Neural cell (in vitro differentiated cells): Measurements from ENCODE around the gene TLR6.

Experiments
- EP300 ChIP-seq: fragments of 450-650 bp; conservative IDR thresholded peaks from 2 replicates; pipeline ENCODE4 v1.6.1; 2014; ENCODE audit warnings: antibody characterized with exemption, mild to moderate bottlenecking, moderate library complexity; ENCODE audit not compliant: poor library complexity, severe bottlenecking
- EZH2 ChIP-seq: fragments of 200-600, 300-800 bp; shearing (Covaris generic), sonication (generic); IDR thresholded peaks from 2 replicates; pipeline ENCODE4 v1.6.1; 2014; ENCODE audit warnings: antibody characterized with exemption, low read length, borderline replicate concordance, mild to moderate bottlenecking; ENCODE audit not compliant: insufficient read depth, poor library complexity, severe bottlenecking
- RAD21 ChIP-seq: fragments of 450-650 bp; conservative IDR thresholded peaks from 2 replicates; pipeline ENCODE4 v1.6.1; 2014; ENCODE audit warnings: antibody characterized with exemption, mild to moderate bottlenecking, moderate library complexity
- TAF1 ChIP-seq: IDR thresholded peaks from 2 replicates; pipeline ENCODE4 v1.6.1; 2012; ENCODE audit warnings: low read depth
- TF ChIP-seq, protein P1 (sequence below): fragments of 450-650 bp; IDR thresholded peaks from 2 replicates; pipeline ENCODE4 v1.5.1; 2014; ENCODE audit warnings: antibody characterized with exemption, mild to moderate bottlenecking, moderate library complexity; ENCODE audit not compliant: poor library complexity, severe bottlenecking
- TF ChIP-seq, protein P2 (sequence below): IDR thresholded peaks from 2 replicates; pipeline ENCODE4 v1.6.1; 2012; ENCODE audit warnings: borderline replicate concordance

DNA sequence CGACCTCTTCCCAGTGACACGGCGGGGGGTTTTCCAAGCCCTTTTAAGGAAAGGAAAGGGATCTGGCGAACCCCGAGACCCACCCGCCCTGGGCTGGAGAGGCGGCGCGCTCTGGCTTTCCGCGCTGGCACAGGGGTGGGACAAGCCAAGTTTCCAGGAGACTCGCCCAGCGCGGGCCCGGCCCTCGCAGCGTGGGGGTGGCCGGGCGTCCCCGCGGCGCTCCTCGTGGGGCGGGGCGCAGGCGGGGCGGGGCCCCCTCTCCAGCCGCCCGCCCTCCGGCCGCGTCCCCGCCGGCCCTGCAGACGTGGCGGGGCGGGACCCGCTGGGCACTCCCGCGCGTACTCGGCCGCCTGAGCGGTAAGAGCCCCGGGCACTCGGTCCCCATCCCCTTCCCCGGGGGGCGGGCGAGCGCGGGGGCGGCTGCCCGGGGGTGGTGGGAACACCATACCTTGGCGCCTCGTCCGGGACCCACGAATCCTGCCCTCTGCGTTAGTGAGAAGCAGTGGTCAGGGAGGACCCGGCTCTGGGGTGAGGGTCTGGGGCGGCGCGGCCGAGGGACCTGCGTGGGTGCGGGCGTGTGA, 11.0 kb upstream of the TLR6 start, which contains the start of gene FAM114A1:
- TF ChIP-seq RAD21 (no peak), EZH2 (no peak), TAF1 (no peak), EP300 (no peak)
- TF ChIP-seq, protein P1, sequence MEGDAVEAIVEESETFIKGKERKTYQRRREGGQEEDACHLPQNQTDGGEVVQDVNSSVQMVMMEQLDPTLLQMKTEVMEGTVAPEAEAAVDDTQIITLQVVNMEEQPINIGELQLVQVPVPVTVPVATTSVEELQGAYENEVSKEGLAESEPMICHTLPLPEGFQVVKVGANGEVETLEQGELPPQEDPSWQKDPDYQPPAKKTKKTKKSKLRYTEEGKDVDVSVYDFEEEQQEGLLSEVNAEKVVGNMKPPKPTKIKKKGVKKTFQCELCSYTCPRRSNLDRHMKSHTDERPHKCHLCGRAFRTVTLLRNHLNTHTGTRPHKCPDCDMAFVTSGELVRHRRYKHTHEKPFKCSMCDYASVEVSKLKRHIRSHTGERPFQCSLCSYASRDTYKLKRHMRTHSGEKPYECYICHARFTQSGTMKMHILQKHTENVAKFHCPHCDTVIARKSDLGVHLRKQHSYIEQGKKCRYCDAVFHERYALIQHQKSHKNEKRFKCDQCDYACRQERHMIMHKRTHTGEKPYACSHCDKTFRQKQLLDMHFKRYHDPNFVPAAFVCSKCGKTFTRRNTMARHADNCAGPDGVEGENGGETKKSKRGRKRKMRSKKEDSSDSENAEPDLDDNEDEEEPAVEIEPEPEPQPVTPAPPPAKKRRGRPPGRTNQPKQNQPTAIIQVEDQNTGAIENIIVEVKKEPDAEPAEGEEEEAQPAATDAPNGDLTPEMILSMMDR, result no peak
- TF ChIP-seq, protein P2, sequence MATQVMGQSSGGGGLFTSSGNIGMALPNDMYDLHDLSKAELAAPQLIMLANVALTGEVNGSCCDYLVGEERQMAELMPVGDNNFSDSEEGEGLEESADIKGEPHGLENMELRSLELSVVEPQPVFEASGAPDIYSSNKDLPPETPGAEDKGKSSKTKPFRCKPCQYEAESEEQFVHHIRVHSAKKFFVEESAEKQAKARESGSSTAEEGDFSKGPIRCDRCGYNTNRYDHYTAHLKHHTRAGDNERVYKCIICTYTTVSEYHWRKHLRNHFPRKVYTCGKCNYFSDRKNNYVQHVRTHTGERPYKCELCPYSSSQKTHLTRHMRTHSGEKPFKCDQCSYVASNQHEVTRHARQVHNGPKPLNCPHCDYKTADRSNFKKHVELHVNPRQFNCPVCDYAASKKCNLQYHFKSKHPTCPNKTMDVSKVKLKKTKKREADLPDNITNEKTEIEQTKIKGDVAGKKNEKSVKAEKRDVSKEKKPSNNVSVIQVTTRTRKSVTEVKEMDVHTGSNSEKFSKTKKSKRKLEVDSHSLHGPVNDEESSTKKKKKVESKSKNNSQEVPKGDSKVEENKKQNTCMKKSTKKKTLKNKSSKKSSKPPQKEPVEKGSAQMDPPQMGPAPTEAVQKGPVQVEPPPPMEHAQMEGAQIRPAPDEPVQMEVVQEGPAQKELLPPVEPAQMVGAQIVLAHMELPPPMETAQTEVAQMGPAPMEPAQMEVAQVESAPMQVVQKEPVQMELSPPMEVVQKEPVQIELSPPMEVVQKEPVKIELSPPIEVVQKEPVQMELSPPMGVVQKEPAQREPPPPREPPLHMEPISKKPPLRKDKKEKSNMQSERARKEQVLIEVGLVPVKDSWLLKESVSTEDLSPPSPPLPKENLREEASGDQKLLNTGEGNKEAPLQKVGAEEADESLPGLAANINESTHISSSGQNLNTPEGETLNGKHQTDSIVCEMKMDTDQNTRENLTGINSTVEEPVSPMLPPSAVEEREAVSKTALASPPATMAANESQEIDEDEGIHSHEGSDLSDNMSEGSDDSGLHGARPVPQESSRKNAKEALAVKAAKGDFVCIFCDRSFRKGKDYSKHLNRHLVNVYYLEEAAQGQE, result no peak
